Osteocyte (in vitro differentiated cells): ENCODE measurements around the gene COL6A1. TPM values are rescaled to one million over a fixed set of nuclear protein-coding genes. Genes with fewer than 3 reads are reported as not detected.

ENCODE experiments used
- DNase-seq: peaks from one replicate; pipeline ENCODE4 v3.0.0; 2021; ENCODE audit warnings: mixed read lengths; ENCODE audit not compliant: unreplicated experiment; ENCODE audit errors: extremely low spot score
- H3K27ac Mint-ChIP-seq: one replicate; pipeline ENCODE4 v1.8.0; 2021; ENCODE audit warnings: mild to moderate bottlenecking, mixed read lengths; ENCODE audit not compliant: unreplicated experiment
- H3K27me3 Mint-ChIP-seq: one replicate; pipeline ENCODE4 v1.8.0; 2021; ENCODE audit warnings: mixed read lengths; ENCODE audit not compliant: unreplicated experiment
- H3K36me3 Mint-ChIP-seq: one replicate; pipeline ENCODE4 v1.8.0; 2021; ENCODE audit warnings: mixed read lengths; ENCODE audit not compliant: unreplicated experiment
- H3K4me1 Mint-ChIP-seq: one replicate; pipeline ENCODE4 v1.8.0; 2021; ENCODE audit warnings: mixed read lengths; ENCODE audit not compliant: unreplicated experiment
- H3K4me3 Mint-ChIP-seq: one replicate; pipeline ENCODE4 v1.8.0; 2021; ENCODE audit warnings: mild to moderate bottlenecking, moderate library complexity, mixed read lengths; ENCODE audit not compliant: unreplicated experiment
- H3K9me3 Mint-ChIP-seq: one replicate; pipeline ENCODE4 v1.8.0; 2021; ENCODE audit warnings: mixed read lengths; ENCODE audit not compliant: unreplicated experiment
- total RNA-seq: library from RNA; stranded (reverse); gene quantifications from 2 replicates; pipeline ENCODE4 v1.2.1, GENCODE V29; 2021
- TF ChIP-seq, protein P1 (sequence below): fragments of 200-600 bp; sonication (generic); IDR thresholded peaks from 2 replicates; pipeline ENCODE4 v1.5.0; 2021; ENCODE audit warnings: antibody characterized with exemption, mild to moderate bottlenecking, moderate library complexity

COL6A1 gene
- total RNA-seq, 1 donor from 2014 or later: 1,503 TPM

DNA sequence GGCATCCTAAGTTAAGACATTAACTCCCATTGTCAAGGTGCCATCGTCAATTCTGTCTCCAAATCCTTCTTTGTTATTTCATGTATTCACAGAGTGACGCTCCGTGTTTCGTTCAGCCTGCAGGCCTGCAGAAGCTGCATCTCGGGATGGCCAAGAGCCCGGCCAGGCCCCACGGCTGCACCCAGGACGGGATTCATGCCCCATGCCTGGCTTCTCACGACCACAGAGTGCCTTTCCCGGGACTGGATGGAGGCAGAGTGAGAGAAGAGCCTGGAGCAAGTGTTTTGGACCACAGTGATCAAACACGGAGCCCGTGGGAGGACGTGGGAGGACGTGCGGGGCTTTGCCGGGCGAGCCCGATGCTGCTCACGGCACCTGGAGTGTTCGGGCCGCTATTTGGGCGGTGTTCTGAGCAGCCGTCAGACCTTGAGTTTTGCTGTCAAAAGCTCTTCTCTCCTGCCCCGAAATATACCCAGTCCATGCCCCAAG is 56.8 kb downstream of the COL6A1 start:
- Mint-ChIP-seq H3K9me3 (no peaks in the 10 kb centered on the region), H3K4me1 (peaks cover 31% of the 10 kb centered on the region), H3K27ac (peak overlapping the region; percentile 91), H3K27me3 (no peaks in the 10 kb centered on the region), H3K36me3 (no peaks in the 10 kb centered on the region), H3K4me3 (no peak overlapping the region)
- TF ChIP-seq, protein P1, sequence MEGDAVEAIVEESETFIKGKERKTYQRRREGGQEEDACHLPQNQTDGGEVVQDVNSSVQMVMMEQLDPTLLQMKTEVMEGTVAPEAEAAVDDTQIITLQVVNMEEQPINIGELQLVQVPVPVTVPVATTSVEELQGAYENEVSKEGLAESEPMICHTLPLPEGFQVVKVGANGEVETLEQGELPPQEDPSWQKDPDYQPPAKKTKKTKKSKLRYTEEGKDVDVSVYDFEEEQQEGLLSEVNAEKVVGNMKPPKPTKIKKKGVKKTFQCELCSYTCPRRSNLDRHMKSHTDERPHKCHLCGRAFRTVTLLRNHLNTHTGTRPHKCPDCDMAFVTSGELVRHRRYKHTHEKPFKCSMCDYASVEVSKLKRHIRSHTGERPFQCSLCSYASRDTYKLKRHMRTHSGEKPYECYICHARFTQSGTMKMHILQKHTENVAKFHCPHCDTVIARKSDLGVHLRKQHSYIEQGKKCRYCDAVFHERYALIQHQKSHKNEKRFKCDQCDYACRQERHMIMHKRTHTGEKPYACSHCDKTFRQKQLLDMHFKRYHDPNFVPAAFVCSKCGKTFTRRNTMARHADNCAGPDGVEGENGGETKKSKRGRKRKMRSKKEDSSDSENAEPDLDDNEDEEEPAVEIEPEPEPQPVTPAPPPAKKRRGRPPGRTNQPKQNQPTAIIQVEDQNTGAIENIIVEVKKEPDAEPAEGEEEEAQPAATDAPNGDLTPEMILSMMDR: no peak
- DNase-seq: peak; percentile 72

DNA sequence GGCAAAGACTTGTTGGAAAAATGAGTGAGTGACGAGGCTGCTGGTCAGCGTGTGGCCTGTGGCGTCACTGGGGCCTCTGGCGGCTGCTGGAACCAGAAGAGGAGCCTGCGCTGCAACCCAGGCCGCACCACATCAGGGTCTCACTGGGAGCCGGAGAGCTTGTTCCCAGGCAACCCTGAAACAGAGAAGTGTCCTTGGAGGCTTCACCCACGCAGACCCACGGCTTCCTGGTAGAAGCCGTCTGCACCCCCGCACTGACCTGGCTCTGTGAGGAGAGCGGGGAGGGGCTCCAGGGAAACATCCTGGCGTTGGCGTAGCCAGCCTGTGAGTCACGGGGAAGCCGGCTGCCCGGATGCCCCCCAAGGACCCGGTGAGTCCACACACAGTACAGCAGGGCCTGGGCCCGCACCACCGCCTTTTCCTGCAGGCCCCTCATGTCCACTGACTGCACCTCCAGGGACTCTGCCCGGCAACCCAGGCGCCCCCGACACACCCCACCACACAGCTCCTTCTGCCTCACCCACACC is 57.4 kb downstream of the COL6A1 start:
- no peak overlapping the region for H3K4me3 Mint-ChIP-seq
- peak overlapping the region; percentile 91 for H3K27ac Mint-ChIP-seq
- H3K36me3 Mint-ChIP-seq: no peaks in the 10 kb centered on the region
- TF ChIP-seq, protein P1: no peak
- no peaks in the 10 kb centered on the region for H3K9me3 Mint-ChIP-seq
- H3K4me1 Mint-ChIP-seq: peaks cover 31% of the 10 kb centered on the region
- no peaks in the 10 kb centered on the region for H3K27me3 Mint-ChIP-seq
- peak; percentile 87 for DNase-seq

DNA sequence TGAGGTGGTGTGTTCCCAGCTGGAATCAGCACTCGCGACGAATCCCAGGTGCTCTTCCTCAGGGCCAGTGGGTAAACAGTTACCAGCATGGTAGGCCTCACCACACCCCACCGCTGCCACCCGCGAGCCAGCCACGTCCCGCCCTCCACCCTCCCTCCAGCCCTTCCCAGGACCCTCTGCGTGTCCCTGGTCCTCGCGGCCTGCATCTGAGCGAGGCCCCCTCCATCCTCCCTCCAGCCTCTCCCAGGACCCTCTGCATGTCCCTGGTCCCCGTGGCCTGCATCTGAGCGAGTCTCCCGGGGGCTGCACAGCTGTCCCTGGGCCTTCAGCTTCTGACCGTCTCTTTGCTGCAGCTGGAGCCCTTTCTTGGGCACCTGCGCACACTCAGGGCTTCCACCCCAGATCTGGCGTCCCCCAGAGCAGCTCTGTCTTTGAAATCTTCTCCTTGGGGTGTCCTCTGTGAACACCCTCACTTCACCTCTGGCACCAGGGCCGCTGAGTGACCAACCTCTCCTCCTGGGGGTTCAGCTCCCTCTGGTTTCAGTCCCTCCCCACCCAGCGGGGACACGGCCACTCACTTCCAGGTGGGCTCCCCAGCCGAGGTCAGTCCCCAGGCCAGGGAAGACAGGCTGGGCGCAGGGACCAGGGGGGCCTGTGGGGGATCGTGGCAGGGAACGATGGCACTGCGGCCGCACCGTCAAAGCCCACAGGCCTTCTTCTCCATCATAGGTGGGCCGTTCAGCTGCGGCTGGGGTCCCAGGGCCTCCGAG is 58.5 kb downstream of the COL6A1 start:
- Mint-ChIP-seq H3K36me3 (no peaks in the 10 kb centered on the region), H3K27me3 (no peaks in the 10 kb centered on the region), H3K9me3 (no peaks in the 10 kb centered on the region), H3K4me3 (no peak overlapping the region), H3K4me1 (peaks cover 40% of the 10 kb centered on the region), H3K27ac (no peak overlapping the region)
- TF ChIP-seq, protein P1: no peak
- peak; percentile 83 for DNase-seq

DNA sequence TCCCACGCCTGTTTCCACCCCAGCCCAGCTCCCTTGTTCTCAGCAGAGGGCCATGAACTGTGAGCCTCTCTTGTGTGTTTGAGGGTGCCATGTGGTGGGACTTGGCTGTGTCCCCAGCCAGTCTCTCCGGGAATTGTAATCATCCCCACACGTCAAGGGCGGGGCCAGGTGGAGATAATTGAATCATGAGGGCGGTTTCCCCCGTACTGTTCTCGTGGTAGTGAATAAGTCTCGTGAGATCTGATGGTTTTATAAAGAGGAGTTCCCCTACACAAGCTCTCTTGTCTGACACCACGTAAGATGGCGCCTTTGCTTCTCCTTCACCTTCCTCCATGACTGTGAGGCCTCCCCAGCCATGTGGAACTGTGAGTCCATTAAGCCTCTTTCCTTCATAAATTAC is 59.1 kb downstream of the COL6A1 start:
- H3K36me3 Mint-ChIP-seq: no peaks in the 10 kb centered on the region
- H3K27me3 Mint-ChIP-seq: no peaks in the 10 kb centered on the region
- no peaks in the 10 kb centered on the region for H3K9me3 Mint-ChIP-seq
- TF ChIP-seq, protein P1: no peak
- DNase-seq: no peak
- H3K27ac Mint-ChIP-seq: no peak overlapping the region
- H3K4me3 Mint-ChIP-seq: no peak overlapping the region
- peaks cover 46% of the 10 kb centered on the region for H3K4me1 Mint-ChIP-seq

DNA sequence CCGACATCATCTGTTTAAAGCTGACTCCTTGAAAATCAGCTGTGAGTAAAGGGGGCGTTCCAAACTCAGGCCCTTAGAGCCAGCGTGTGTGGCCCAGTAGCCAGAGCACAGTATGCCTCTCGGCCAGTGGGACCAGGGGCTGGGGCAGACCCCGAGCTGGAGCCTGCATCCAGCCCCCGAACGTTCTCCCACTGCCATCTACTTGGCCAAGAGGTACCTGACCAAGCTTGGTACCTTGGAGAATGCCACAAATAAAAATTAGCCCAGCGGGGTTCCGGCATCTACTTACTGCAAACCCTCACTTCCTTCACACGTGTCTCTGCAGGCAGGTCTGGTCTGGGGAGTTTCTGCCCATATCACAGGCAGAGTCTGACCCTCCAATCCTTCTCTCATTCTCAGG is 59.6 kb downstream of the COL6A1 start:
- Mint-ChIP-seq H3K9me3 (no peaks in the 10 kb centered on the region), H3K4me1 (peaks cover 50% of the 10 kb centered on the region), H3K27me3 (no peaks in the 10 kb centered on the region), H3K36me3 (no peaks in the 10 kb centered on the region), H3K4me3 (no peak overlapping the region), H3K27ac (no peak overlapping the region)
- TF ChIP-seq, protein P1: no peak
- peak; percentile 76 for DNase-seq
